ENCODE data around the gene SPINT4.
"Not testable (repeated sequence)": the region's sequence is repeated elsewhere in the genome, so short reads cannot be mapped to it uniquely, and the experiment has no call there.

Gene SPINT4

GRCh38 chr20:45725134-45725533 lies 3.0 kb downstream of the SPINT4 start:
- H3K27ac ChIP-seq (ENCODE audit: low read depth, low read length) = no peak overlapping the region
- no peaks in the 10 kb centered on the region for H3K36me3 ChIP-seq (ENCODE audit: control insufficient read depth in 5 of 5, insufficient read depth in 5 of 5, low read length in 5 of 5)
- peaks cover 0 to 2% (median 0%) of the 10 kb centered on the region in 5 donors for H3K9me3 ChIP-seq (ENCODE audit: control insufficient read depth in 5 of 5, low read length in 5 of 5)
- H3K4me1 ChIP-seq (ENCODE audit: control insufficient read depth in 5 of 5, insufficient read depth in 5 of 5, low read length in 5 of 5) = no peaks in the 10 kb centered on the region
- no peak overlapping the region for H3K9ac ChIP-seq (ENCODE audit: low read length in 5 of 5)
- H3K27me3 ChIP-seq (ENCODE audit: control insufficient read depth in 5 of 5, insufficient read depth in 4 of 5, low read length in 5 of 5) = peaks cover 0 to 2% (median 0%) of the 10 kb centered on the region in 5 donors
- no peak overlapping the region for H3K4me3 ChIP-seq (ENCODE audit: low read depth in 1 of 5, low read length in 5 of 5)

GRCh38 chr20:45727044-45727443 lies 4.9 kb downstream of the SPINT4 start:
- H3K9me3 ChIP-seq (ENCODE audit: control insufficient read depth in 5 of 5, low read length in 5 of 5) = peaks cover 0 to 11% (median 2%) of the 10 kb centered on the region in 5 donors

GRCh38 chr20:45732199-45732598 lies 10.1 kb downstream of the SPINT4 start:
- no peaks in the 10 kb centered on the region for H3K27me3 ChIP-seq (ENCODE audit: control insufficient read depth in 5 of 5, insufficient read depth in 4 of 5, low read length in 5 of 5)
- H3K4me1 ChIP-seq (ENCODE audit: control insufficient read depth in 5 of 5, insufficient read depth in 5 of 5, low read length in 5 of 5) = no peaks in the 10 kb centered on the region
- H3K36me3 ChIP-seq (ENCODE audit: control insufficient read depth in 5 of 5, insufficient read depth in 5 of 5, low read length in 5 of 5) = no peaks in the 10 kb centered on the region
- H3K9ac ChIP-seq (ENCODE audit: low read length in 5 of 5) = no peak overlapping the region
- H3K9me3 ChIP-seq (ENCODE audit: control insufficient read depth in 5 of 5, low read length in 5 of 5) = peaks cover 0 to 15% (median 3%) of the 10 kb centered on the region in 5 donors
- no peak overlapping the region for H3K27ac ChIP-seq (ENCODE audit: low read depth, low read length)
- H3K4me3 ChIP-seq (ENCODE audit: low read depth in 1 of 5, low read length in 5 of 5) = no peak overlapping the region

More at GRCh38 chr20:45727044-45727443, 4.9 kb downstream of the SPINT4 start:
- no peaks in the 10 kb centered on the region for H3K4me1 ChIP-seq (ENCODE audit: control insufficient read depth in 5 of 5, insufficient read depth in 5 of 5, low read length in 5 of 5)
- H3K36me3 ChIP-seq (ENCODE audit: control insufficient read depth in 5 of 5, insufficient read depth in 5 of 5, low read length in 5 of 5) = no peaks in the 10 kb centered on the region
- no peak overlapping the region for H3K27ac ChIP-seq (ENCODE audit: low read depth, low read length)
- peaks cover 0 to 2% (median 0%) of the 10 kb centered on the region in 5 donors for H3K27me3 ChIP-seq (ENCODE audit: control insufficient read depth in 5 of 5, insufficient read depth in 4 of 5, low read length in 5 of 5)
- H3K9ac ChIP-seq (ENCODE audit: low read length in 5 of 5) = no peak overlapping the region
- no peak overlapping the region for H3K4me3 ChIP-seq (ENCODE audit: low read depth in 1 of 5, low read length in 5 of 5)

- no peaks in the 10 kb centered on the region for H3K4me1 ChIP-seq (ENCODE audit: control insufficient read depth in 5 of 5, insufficient read depth in 5 of 5, low read length in 5 of 5)
- no peaks in the 10 kb centered on the region for H3K27me3 ChIP-seq (ENCODE audit: control insufficient read depth in 5 of 5, insufficient read depth in 4 of 5, low read length in 5 of 5)
- no peak overlapping the region for H3K27ac ChIP-seq (ENCODE audit: low read depth, low read length)
- H3K36me3 ChIP-seq (ENCODE audit: control insufficient read depth in 5 of 5, insufficient read depth in 5 of 5, low read length in 5 of 5) = no peaks in the 10 kb centered on the region
- peaks cover 0 to 13% (median 3%) of the 10 kb centered on the region in 5 donors for H3K9me3 ChIP-seq (ENCODE audit: control insufficient read depth in 5 of 5, low read length in 5 of 5)
- H3K9ac ChIP-seq (ENCODE audit: low read length in 5 of 5) = no peak overlapping the region
- no peak overlapping the region for H3K4me3 ChIP-seq (ENCODE audit: low read depth in 1 of 5, low read length in 5 of 5)
Measured at GRCh38 chr20:45735552-45735951, 13.4 kb downstream of the SPINT4 start.

GRCh38 chr20:45735988-45736387 lies 13.8 kb downstream of the SPINT4 start:
- Histone ChIP-seq H3K36me3 (ENCODE audit: control insufficient read depth in 5 of 5, insufficient read depth in 5 of 5, low read length in 5 of 5) (no peaks in the 10 kb centered on the region), H3K27ac (ENCODE audit: low read depth, low read length) (no peak overlapping the region), H3K4me3 (ENCODE audit: low read depth in 1 of 5, low read length in 5 of 5) (no peak overlapping the region), H3K9me3 (ENCODE audit: control insufficient read depth in 5 of 5, low read length in 5 of 5) (peaks cover 0 to 13% (median 3%) of the 10 kb centered on the region in 5 donors), H3K9ac (ENCODE audit: low read length in 5 of 5) (no peak overlapping the region), H3K27me3 (ENCODE audit: control insufficient read depth in 5 of 5, insufficient read depth in 4 of 5, low read length in 5 of 5) (no peaks in the 10 kb centered on the region), H3K4me1 (ENCODE audit: control insufficient read depth in 5 of 5, insufficient read depth in 5 of 5, low read length in 5 of 5) (no peaks in the 10 kb centered on the region)

GRCh38 chr20:45742596-45742995 lies 20.4 kb downstream of the SPINT4 start:
- Histone ChIP-seq H3K4me1 (ENCODE audit: control insufficient read depth in 5 of 5, insufficient read depth in 5 of 5, low read length in 5 of 5) (no peaks in the 10 kb centered on the region), H3K27me3 (ENCODE audit: control insufficient read depth in 5 of 5, insufficient read depth in 4 of 5, low read length in 5 of 5) (no peaks in the 10 kb centered on the region), H3K36me3 (ENCODE audit: control insufficient read depth in 5 of 5, insufficient read depth in 5 of 5, low read length in 5 of 5) (no peaks in the 10 kb centered on the region), H3K9ac (ENCODE audit: low read length in 5 of 5) (no peak overlapping the region), H3K9me3 (ENCODE audit: control insufficient read depth in 5 of 5, low read length in 5 of 5) (no peaks in the 10 kb centered on the region), H3K4me3 (ENCODE audit: low read depth in 1 of 5, low read length in 5 of 5) (no peak overlapping the region), H3K27ac (ENCODE audit: low read depth, low read length) (no peak overlapping the region)

- peaks cover 0 to 5% (median 0%) of the 10 kb centered on the region in 5 donors for H3K27me3 ChIP-seq (ENCODE audit: control insufficient read depth in 5 of 5, insufficient read depth in 4 of 5, low read length in 5 of 5)
- H3K9me3 ChIP-seq (ENCODE audit: control insufficient read depth in 5 of 5, low read length in 5 of 5) = no peaks in the 10 kb centered on the region
- H3K9ac ChIP-seq (ENCODE audit: low read length in 5 of 5) = no peak overlapping the region
- H3K27ac ChIP-seq (ENCODE audit: low read depth, low read length) = no peak overlapping the region
- H3K36me3 ChIP-seq (ENCODE audit: control insufficient read depth in 5 of 5, insufficient read depth in 5 of 5, low read length in 5 of 5) = no peaks in the 10 kb centered on the region
- no peak overlapping the region for H3K4me3 ChIP-seq (ENCODE audit: low read depth in 1 of 5, low read length in 5 of 5)
- H3K4me1 ChIP-seq (ENCODE audit: control insufficient read depth in 5 of 5, insufficient read depth in 5 of 5, low read length in 5 of 5) = no peaks in the 10 kb centered on the region
Measured at GRCh38 chr20:45745015-45745414, 22.9 kb downstream of the SPINT4 start.

- H3K9ac ChIP-seq (ENCODE audit: low read length in 5 of 5) = no peak overlapping the region
- H3K4me1 ChIP-seq (ENCODE audit: control insufficient read depth in 5 of 5, insufficient read depth in 5 of 5, low read length in 5 of 5) = no peaks in the 10 kb centered on the region
- H3K4me3 ChIP-seq (ENCODE audit: low read depth in 1 of 5, low read length in 5 of 5) = no peak overlapping the region
- peaks cover 0 to 5% (median 0%) of the 10 kb centered on the region in 5 donors for H3K27me3 ChIP-seq (ENCODE audit: control insufficient read depth in 5 of 5, insufficient read depth in 4 of 5, low read length in 5 of 5)
- H3K27ac ChIP-seq (ENCODE audit: low read depth, low read length) = no peak overlapping the region
- H3K9me3 ChIP-seq (ENCODE audit: control insufficient read depth in 5 of 5, low read length in 5 of 5) = peaks cover 0 to 11% (median 0%) of the 10 kb centered on the region in 5 donors
- no peaks in the 10 kb centered on the region for H3K36me3 ChIP-seq (ENCODE audit: control insufficient read depth in 5 of 5, insufficient read depth in 5 of 5, low read length in 5 of 5)
Measured at GRCh38 chr20:45751721-45752120, 29.6 kb downstream of the SPINT4 start.

GRCh38 chr20:45752746-45753145 lies 30.6 kb downstream of the SPINT4 start:
- peaks cover 0 to 5% (median 0%) of the 10 kb centered on the region in 5 donors for H3K27me3 ChIP-seq (ENCODE audit: control insufficient read depth in 5 of 5, insufficient read depth in 4 of 5, low read length in 5 of 5)
- H3K4me1 ChIP-seq (ENCODE audit: control insufficient read depth in 5 of 5, insufficient read depth in 5 of 5, low read length in 5 of 5) = no peaks in the 10 kb centered on the region
- no peak overlapping the region for H3K27ac ChIP-seq (ENCODE audit: low read depth, low read length)
- H3K4me3 ChIP-seq (ENCODE audit: low read depth in 1 of 5, low read length in 5 of 5) = no peak overlapping the region
- no peaks in the 10 kb centered on the region for H3K36me3 ChIP-seq (ENCODE audit: control insufficient read depth in 5 of 5, insufficient read depth in 5 of 5, low read length in 5 of 5)
- peaks cover 0 to 11% (median 0%) of the 10 kb centered on the region in 5 donors for H3K9me3 ChIP-seq (ENCODE audit: control insufficient read depth in 5 of 5, low read length in 5 of 5)
- H3K9ac ChIP-seq (ENCODE audit: low read length in 5 of 5) = no peak overlapping the region

- Histone ChIP-seq H3K4me1 (ENCODE audit: control insufficient read depth in 5 of 5, insufficient read depth in 5 of 5, low read length in 5 of 5) (no peaks in the 10 kb centered on the region), H3K36me3 (ENCODE audit: control insufficient read depth in 5 of 5, insufficient read depth in 5 of 5, low read length in 5 of 5) (no peaks in the 10 kb centered on the region), H3K9ac (ENCODE audit: low read length in 5 of 5) (no peak overlapping the region), H3K27ac (ENCODE audit: low read depth, low read length) (no peak overlapping the region), H3K4me3 (ENCODE audit: low read depth in 1 of 5, low read length in 5 of 5) (no peak overlapping the region), H3K9me3 (ENCODE audit: control insufficient read depth in 5 of 5, low read length in 5 of 5) (peaks cover 0 to 11% (median 0%) of the 10 kb centered on the region in 5 donors), H3K27me3 (ENCODE audit: control insufficient read depth in 5 of 5, insufficient read depth in 4 of 5, low read length in 5 of 5) (no peaks in the 10 kb centered on the region)
Measured at GRCh38 chr20:45758096-45758495, 35.9 kb downstream of the SPINT4 start.

- not testable (repeated sequence) for H3K36me3 ChIP-seq (ENCODE audit: control insufficient read depth in 5 of 5, insufficient read depth in 5 of 5, low read length in 5 of 5); H3K9me3 ChIP-seq (ENCODE audit: control insufficient read depth in 5 of 5, low read length in 5 of 5); H3K4me3 ChIP-seq (ENCODE audit: low read depth in 1 of 5, low read length in 5 of 5); H3K4me1 ChIP-seq (ENCODE audit: control insufficient read depth in 5 of 5, insufficient read depth in 5 of 5, low read length in 5 of 5); H3K9ac ChIP-seq (ENCODE audit: low read length in 5 of 5); H3K27me3 ChIP-seq (ENCODE audit: control insufficient read depth in 5 of 5, insufficient read depth in 4 of 5, low read length in 5 of 5); H3K27ac ChIP-seq (ENCODE audit: low read depth, low read length)
Measured at GRCh38 chr20:45759921-45760320, 37.8 kb downstream of the SPINT4 start.
